Nucleus accumbens (tissue), 56 donors: Measurements from ENCODE around the gene FBXO44.
A peak's percentile ranks its signal among the peaks of the same experiment; 100 is the strongest.

Experiments used
- DNase-seq, 56 donors: peaks; one replicate each; lab custom pipeline; 2025; lab: John Stamatoyannopoulos, UW

Gene FBXO44

DNA sequence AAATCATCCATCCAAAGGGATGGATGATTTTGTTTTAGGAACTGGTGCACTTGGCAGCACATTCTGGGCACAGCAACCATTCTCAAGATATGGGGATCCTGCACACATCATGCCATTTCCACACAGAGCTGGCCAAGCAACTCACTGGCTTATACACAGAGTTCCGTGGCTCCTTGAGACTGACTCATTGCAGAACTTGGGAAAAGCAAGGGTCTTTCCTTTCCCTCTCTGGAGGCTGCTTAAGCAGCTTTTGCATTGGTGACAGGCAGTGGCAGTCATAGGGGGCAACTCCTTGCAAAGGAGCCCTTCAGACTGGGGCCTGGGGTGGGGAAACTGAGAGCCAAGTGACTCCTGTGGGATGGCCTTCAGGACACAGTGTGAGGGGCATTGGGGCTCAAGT is 28.1 kb downstream of the FBXO44 start:
- DNase-seq, result no peak

DNA sequence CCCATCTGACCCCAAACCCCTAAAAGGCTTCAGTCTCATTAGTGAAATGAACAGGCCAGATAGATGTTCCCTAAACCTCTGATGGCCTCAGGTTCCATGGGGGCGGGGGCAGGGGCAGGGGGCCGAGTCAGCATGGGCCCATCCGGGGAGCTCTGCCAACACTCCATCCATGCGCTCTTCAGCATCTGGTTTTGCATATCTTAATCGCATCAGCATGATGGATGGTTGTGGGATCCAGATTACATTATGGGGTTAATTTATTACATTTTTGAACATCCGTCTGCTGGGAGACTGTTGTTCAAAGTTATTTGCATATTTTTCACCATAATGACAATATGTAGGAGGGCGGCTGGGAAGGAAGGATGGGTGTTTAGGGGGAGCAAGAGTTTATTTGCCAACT is 29.4 kb downstream of the FBXO44 start:
- no peak for DNase-seq

GRCh38 chr1:11685210-11685752 is 30.6 kb downstream of the FBXO44 start:
- no peak for DNase-seq

DNA sequence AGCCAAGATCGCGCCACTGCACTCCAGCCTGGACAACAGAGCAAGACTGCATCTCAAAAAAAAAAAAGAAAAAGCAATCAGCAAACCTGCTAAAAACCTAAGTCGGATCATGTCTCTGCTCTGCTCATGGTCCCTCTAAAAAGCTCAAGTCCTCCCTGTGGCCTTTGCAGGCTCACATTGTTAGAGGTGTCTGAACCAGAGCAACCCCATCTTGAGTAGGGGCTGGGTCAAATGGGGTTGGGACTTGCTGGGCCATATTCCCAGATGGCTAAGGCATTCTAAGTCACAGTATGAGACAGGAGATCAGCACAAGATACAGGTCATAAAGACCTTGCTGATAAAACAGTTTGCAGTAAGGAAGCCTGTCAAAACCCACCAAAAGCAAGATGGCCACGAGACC is 33.8 kb downstream of the FBXO44 start:
- DNase-seq, result no peak

- peak in 3 of 56 donors; percentile 12 to 55 (median 23) for DNase-seq
These were observed 36.0 kb downstream of the FBXO44 start for GRCh38 chr1:11690397-11691301.

DNA sequence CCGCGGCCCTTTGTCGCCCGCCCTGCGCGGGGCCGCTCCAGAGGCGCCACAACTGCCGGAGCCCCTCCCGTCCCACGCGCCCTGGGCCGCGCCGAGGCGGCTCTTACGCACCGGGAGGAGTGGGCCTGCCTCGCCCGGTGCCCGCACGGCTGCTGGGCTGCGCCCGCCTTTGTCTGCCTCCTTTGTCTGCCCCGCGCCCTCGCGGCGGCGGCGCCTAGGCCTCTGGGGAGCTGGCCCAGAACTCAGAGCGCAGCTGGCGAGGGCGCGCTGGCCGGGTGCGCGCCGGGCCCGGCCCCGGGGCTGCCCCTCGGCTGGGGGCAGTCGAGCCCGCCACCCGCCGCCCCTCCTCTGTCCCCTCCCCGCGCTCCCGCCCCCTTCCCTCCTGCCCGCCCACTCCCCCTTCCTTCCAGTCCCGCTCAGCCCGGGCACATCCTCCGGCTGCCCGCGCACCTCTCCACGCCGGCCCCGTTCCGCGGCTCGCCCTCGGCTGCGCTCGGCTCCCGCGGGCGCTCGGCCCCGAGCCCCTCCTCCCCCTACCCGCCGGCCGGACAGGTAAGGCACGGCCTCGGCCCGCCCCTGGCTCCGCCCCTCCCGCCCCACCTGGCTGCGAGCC is 36.7 kb downstream of the FBXO44 start, which contains the start of gene DRAXIN:
DRAXIN (plus strand) TSS at position 409 of the 613 bp plus-strand sequence. CDS start 14,549 bp downstream, outside the sequence.
- DNase-seq, result peak in 7 of 56 donors; percentile 7 to 55 (median 22)

GRCh38 chr1:11691928-11692711 is 37.4 kb downstream of the FBXO44 start:
- DNase-seq, result no peak

DNA sequence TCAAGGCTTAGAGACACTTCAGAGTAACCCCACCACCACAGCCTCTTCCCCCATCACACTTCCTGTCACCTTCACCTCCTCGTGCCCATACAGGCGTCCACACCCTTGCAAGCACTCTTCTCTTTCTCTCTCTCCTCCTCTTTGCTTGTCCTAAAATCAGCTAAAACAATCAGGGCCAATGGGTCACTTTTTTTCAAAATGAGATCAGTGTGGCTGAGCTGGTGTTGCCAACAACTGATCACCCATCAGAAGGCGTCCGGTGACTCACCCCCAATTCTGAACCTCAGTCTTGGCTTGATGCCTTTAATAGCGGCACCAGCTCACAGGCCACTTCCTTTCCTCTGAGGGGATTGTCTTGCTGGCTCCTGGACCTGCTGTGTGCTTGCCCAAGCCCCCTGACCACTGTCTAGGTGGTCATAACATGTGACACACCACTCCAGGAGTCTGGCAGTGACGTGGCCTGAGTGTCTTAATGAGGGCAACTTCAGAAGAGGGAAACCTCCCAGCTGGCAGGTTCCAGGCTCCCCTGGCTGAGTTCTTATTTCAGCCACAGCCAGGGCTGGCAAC is 38.4 kb downstream of the FBXO44 start:
- DNase-seq, result peak in 9 of 56 donors; percentile 6 to 55 (median 25)

- DNase-seq, result no peak
These were observed 39.2 kb downstream of the FBXO44 start for GRCh38 chr1:11693917-11694316.

GRCh38 chr1:11695861-11696260 is 41.2 kb downstream of the FBXO44 start:
- no peak for DNase-seq

GRCh38 chr1:11697188-11697892 is 42.7 kb downstream of the FBXO44 start:
- DNase-seq, result no peak

GRCh38 chr1:11697893-11698210 is 43.2 kb downstream of the FBXO44 start:
- DNase-seq, result no peak

GRCh38 chr1:11700601-11701467 is 46.2 kb downstream of the FBXO44 start:
- peak in 1 of 56 donors; percentile 34 for DNase-seq

DNA sequence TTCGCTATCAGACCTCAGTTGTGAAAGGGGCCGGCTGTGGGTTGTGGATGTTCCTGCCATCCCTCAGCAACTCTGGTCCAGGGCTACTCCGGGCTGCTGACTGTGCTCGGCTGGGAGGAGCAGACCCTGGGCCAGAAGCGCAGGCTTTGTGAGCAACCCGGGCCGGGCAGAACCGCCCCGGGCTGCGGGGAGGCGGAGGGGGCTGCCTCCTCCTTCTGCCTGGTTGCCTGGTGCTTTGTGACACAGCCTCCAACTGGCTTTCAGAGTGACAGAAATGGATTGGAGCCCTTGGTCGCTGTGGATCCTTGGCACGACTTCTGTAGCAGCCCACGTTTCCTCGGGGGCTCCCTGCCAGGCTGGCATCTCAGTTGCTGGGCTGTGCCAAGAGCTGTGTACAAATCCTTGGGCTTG is 46.9 kb downstream of the FBXO44 start:
- peak in 54 of 56 donors; percentile 26 to 89 (median 71) for DNase-seq

GRCh38 chr1:11701981-11702803 is 47.5 kb downstream of the FBXO44 start:
- DNase-seq, result no peak

DNA sequence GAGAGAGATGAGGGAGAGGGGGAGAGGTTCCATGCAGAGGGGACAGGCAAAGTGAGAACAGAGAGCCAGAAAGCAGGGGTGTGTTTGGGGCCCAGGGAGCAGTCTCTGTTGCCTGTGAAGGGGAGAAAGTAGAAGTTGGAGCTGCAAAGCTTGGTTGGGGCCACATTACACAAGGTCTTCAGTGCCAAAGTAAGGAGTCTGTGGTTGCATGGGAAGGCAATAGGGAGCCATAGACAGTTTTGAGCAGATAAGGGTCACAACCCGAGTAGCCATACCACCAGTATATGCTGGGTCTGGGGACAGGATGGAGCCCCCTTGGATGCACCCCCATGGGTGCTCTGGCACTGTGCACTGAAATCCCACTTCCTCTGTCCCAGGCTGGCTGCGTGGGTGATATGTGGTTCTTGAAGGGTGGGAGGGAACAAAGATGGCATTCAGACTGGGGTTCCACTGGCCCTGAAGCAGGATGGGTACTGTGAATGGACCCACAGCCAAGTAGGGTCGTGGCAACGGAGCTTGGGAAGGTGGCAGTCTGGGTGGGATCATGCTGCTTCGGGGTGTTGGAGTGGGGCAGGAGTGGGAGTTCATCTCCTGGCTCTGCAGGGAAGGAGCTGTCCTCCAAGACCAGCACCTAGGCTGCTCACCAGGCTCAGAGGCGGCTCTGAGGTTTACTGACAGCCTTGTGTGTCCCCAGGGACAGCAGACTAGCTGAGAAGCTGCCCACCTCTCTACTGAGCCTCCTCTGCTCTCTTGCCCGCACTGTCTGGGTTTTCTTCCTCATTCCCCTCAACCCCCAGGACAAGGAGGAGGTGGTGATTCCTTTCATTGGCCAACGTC is 48.9 kb downstream of the FBXO44 start:
- no peak for DNase-seq

GRCh38 chr1:11704194-11704529 is 49.5 kb downstream of the FBXO44 start:
- DNase-seq, result no peak
